Caki2 (cell line): Measurements from ENCODE around the gene PIK3C2B. TPM values are rescaled to one million over a fixed set of nuclear protein-coding genes. Genes with fewer than 3 reads are reported as not detected.

ENCODE experiments used
- DNase-seq: peaks from one replicate; pipeline ENCODE4 v3.0.0-alpha.2; 2015; ENCODE audit warnings: low read depth
- in situ Hi-C: cut with HindIII; loops from 2 replicates; pipeline ENCODE4 v1.10.0; 2016; ENCODE audit warnings: low sequenced_read_pairs, low pct_unique_long_range_greater_than_20kb, mixed read lengths
- total RNA-seq: library from RNA; depleted of rRNA; stranded (reverse); fragments of >200 nt; shearing (Covaris generic); gene quantifications from 2 replicates; pipeline ENCODE4 v1.2.3, GENCODE V29; 2014; ENCODE audit warnings: low replicate concordance

PIK3C2B gene
- total RNA-seq, 1 experiment from 2014 or later = 4.8 TPM

GRCh38 chr1:204513117-204513716, 18.6 kb upstream of the PIK3C2B start:
- in situ Hi-C loops = no loop called here
- no peak for DNase-seq

GRCh38 chr1:204511366-204511765, 16.8 kb upstream of the PIK3C2B start:
- in situ Hi-C loops = no loop called here
- no peak for DNase-seq

- in situ Hi-C loops = no loop called here
- DNase-seq = no peak
Measured at GRCh38 chr1:204509186-204509635, 14.6 kb upstream of the PIK3C2B start.

- DNase-seq = peak; percentile 76
- in situ Hi-C loops = no loop called here
Measured at GRCh38 chr1:204507317-204508105, 12.9 kb upstream of the PIK3C2B start.

- DNase-seq = peak; percentile 89
- in situ Hi-C loops = no loop called here
Measured at GRCh38 chr1:204506969-204507316, 12.3 kb upstream of the PIK3C2B start.

- peak; percentile 94 for DNase-seq
- in situ Hi-C loops = no loop called here
Measured at GRCh38 chr1:204506201-204506968, 11.8 kb upstream of the PIK3C2B start.

- in situ Hi-C loops = no loop called here
- no peak for DNase-seq
Measured at GRCh38 chr1:204505674-204506200, 11.1 kb upstream of the PIK3C2B start.

GRCh38 chr1:204503913-204504519, 9.4 kb upstream of the PIK3C2B start:
- in situ Hi-C loops = no loop called here
- DNase-seq = peak; percentile 21

- in situ Hi-C loops = no loop called here
- DNase-seq = peak; percentile 62
Measured at GRCh38 chr1:204503122-204503912, 8.7 kb upstream of the PIK3C2B start.

GRCh38 chr1:204502241-204502640, 7.6 kb upstream of the PIK3C2B start:
- no peak for DNase-seq
- in situ Hi-C loops = no loop called here

GRCh38 chr1:204499511-204500468, 5.2 kb upstream of the PIK3C2B start:
- DNase-seq = no peak
- in situ Hi-C loops = no loop called here

- DNase-seq = no peak
- in situ Hi-C loops = no loop called here
Measured at GRCh38 chr1:204498981-204499380, 4.4 kb upstream of the PIK3C2B start.

- no peak for DNase-seq
- in situ Hi-C loops = no loop called here
Measured at GRCh38 chr1:204495777-204496176, 1.2 kb upstream of the PIK3C2B start.

- in situ Hi-C loops = no loop called here
- no peak for DNase-seq
Measured at GRCh38 chr1:204495078-204495753, 611 bp upstream of the PIK3C2B start.

GRCh38 chr1:204493984-204494280, 673 bp downstream of the PIK3C2B start:
- in situ Hi-C loops = no loop called here
- DNase-seq = peak; percentile 58

- no peak for DNase-seq
- in situ Hi-C loops = no loop called here
Measured at GRCh38 chr1:204493145-204493983, 1.2 kb downstream of the PIK3C2B start.
